ENCODE data around the gene CARD6.

DNA sequence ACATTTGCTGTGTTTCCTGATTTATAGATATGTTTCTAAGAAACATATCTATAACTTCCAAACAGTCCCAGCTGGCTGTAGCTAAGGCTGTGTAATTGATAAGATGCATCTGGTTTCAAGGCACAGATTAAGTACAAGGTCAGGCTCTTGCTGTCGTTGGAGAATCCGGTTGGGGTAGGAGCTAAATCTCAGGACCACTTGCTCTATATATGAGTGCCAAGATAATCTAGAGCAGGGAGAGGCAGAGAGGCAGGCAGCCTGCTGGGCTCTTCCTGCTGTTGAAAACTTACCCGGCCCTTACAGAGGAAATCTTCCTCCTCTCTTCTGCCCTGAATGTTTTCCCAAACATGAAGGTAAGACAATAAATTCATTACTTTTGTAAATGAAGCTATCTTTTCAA, 68.1 kb downstream of the CARD6 start, which contains the start of gene C7:
- no peak for TF ChIP-seq EP300 (IDR thresholded peaks at IDR 0.05; ENCODE audit: low read length)
- no peak for TF ChIP-seq DEAF1 (CRISPR knock-in tag; IDR thresholded peaks at IDR 0.05)
- TF ChIP-seq, protein P1, sequence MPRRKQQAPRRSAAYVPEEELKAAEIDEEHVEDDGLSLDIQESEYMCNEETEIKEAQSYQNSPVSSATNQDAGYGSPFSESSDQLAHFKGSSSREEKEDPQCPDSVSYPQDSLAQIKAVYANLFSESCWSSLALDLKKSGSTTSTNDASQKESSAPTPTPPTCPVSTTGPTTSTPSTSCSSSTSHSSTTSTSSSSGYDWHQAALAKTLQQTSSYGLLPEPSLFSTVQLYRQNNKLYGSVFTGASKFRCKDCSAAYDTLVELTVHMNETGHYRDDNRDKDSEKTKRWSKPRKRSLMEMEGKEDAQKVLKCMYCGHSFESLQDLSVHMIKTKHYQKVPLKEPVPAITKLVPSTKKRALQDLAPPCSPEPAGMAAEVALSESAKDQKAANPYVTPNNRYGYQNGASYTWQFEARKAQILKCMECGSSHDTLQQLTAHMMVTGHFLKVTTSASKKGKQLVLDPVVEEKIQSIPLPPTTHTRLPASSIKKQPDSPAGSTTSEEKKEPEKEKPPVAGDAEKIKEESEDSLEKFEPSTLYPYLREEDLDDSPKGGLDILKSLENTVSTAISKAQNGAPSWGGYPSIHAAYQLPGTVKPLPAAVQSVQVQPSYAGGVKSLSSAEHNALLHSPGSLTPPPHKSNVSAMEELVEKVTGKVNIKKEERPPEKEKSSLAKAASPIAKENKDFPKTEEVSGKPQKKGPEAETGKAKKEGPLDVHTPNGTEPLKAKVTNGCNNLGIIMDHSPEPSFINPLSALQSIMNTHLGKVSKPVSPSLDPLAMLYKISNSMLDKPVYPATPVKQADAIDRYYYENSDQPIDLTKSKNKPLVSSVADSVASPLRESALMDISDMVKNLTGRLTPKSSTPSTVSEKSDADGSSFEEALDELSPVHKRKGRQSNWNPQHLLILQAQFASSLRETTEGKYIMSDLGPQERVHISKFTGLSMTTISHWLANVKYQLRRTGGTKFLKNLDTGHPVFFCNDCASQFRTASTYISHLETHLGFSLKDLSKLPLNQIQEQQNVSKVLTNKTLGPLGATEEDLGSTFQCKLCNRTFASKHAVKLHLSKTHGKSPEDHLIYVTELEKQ (CRISPR knock-in tag; IDR thresholded peaks at IDR 0.05), result no peak
- TF ChIP-seq, protein P2, sequence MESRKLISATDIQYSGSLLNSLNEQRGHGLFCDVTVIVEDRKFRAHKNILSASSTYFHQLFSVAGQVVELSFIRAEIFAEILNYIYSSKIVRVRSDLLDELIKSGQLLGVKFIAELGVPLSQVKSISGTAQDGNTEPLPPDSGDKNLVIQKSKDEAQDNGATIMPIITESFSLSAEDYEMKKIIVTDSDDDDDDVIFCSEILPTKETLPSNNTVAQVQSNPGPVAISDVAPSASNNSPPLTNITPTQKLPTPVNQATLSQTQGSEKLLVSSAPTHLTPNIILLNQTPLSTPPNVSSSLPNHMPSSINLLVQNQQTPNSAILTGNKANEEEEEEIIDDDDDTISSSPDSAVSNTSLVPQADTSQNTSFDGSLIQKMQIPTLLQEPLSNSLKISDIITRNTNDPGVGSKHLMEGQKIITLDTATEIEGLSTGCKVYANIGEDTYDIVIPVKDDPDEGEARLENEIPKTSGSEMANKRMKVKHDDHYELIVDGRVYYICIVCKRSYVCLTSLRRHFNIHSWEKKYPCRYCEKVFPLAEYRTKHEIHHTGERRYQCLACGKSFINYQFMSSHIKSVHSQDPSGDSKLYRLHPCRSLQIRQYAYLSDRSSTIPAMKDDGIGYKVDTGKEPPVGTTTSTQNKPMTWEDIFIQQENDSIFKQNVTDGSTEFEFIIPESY (CRISPR knock-in tag; IDR thresholded peaks at IDR 0.05), result no peak
- no peak for TF ChIP-seq TAF1 (IDR thresholded peaks at IDR 0.05; ENCODE audit: control insufficient read depth, extremely low read depth, insufficient read depth, low read length, severe bottlenecking)
- TF ChIP-seq SAFB2 (IDR thresholded peaks at IDR 0.05; ENCODE audit: borderline replicate concordance, low read depth, low read length, severe bottlenecking), result no peak
- no peak for TF ChIP-seq PRPF4 (IDR thresholded peaks at IDR 0.05; ENCODE audit: insufficient read depth, low read depth, low read length, poor library complexity, severe bottlenecking)
- no peak for TF ChIP-seq MXI1 (IDR thresholded peaks at IDR 0.05; ENCODE audit: low read depth, low read length)
